CD4-positive, alpha-beta T cell (primary cell): ENCODE measurements around the gene AGMO. TPM values are rescaled to one million over a fixed set of nuclear protein-coding genes. Genes with fewer than 3 reads are reported as not detected.

Experiments
- ATAC-seq: fragments of 200-7000 bp; cut with Tn5 transposase; one replicate; pipeline ENCODE4 v1.10.0; 2022; ENCODE audit warnings: mild to moderate bottlenecking; ENCODE audit not compliant: poor library complexity
- CTCF ChIA-PET: fragments of 350-600 bp; sonication (Branson Sonifier 250); formaldehyde crosslinking; loops from one replicate; lab custom pipeline; 2021; ENCODE audit warnings: antibody characterized with exemption, inconsistent platforms; lab: Charles Lee
- POLR2A ChIA-PET: fragments of 350-600 bp; sonication (Branson Sonifier 250); formaldehyde crosslinking; loops from one replicate; lab custom pipeline; 2021; ENCODE audit warnings: antibody characterized with exemption, inconsistent platforms; lab: Charles Lee
- DNase-seq, 14 experiments: peaks; one replicate each; pipeline ENCODE4 v3.0.0-alpha.2; 2013 to 2020; ENCODE audit warnings: mixed read lengths in 2 of 14
- H3K27ac ChIP-seq, 2 donors: one replicate each; pipeline versions ENCODE4 v1.5.1 to v1.7.0; 2013; ENCODE audit warnings: low read length in 2 of 2, low read depth in 1 of 2, mild to moderate bottlenecking in 1 of 2
- H3K27me3 ChIP-seq, 2 experiments: 1 replicate in 1 of 2; 2 replicates in 1 of 2; pipeline versions ENCODE4 v1.6.1 to v1.7.0; 2013; ENCODE audit warnings: low read length in 2 of 2, control low read depth in 1 of 2, mild to moderate bottlenecking in 1 of 2, moderate library complexity in 1 of 2; ENCODE audit not compliant: insufficient read depth in 2 of 2, control insufficient read depth in 1 of 2
- H3K36me3 ChIP-seq: one replicate; pipeline ENCODE4 v1.6.1; 2013; ENCODE audit warnings: low read length, control low read depth; ENCODE audit not compliant: insufficient read depth
- H3K4me1 ChIP-seq: one replicate; pipeline ENCODE4 v1.6.1; 2013; ENCODE audit warnings: low read length, control low read depth; ENCODE audit not compliant: insufficient read depth
- H3K4me3 ChIP-seq: one replicate; pipeline ENCODE4 v1.5.1; 2013; ENCODE audit warnings: mild to moderate bottlenecking, low read length, moderate library complexity
- H3K9me3 ChIP-seq, 2 experiments: 1 replicate in 1 of 2; 2 replicates in 1 of 2; pipeline versions ENCODE4 v1.6.1 to v1.7.0; 2013; ENCODE audit warnings: low read length in 2 of 2, mild to moderate bottlenecking in 2 of 2, control low read depth in 1 of 2, moderate library complexity in 1 of 2; ENCODE audit not compliant: control insufficient read depth in 1 of 2, insufficient read depth in 1 of 2
- H3K27ac Mint-ChIP-seq: one replicate; pipeline ENCODE4 v1.8.0; 2020; ENCODE audit warnings: mixed read lengths
- H3K27me3 Mint-ChIP-seq: one replicate; pipeline ENCODE4 v1.8.0; 2021; ENCODE audit warnings: mixed read lengths
- H3K36me3 Mint-ChIP-seq: one replicate; pipeline ENCODE4 v1.8.0; 2021; ENCODE audit warnings: low read depth, mixed read lengths
- H3K4me1 Mint-ChIP-seq: one replicate; pipeline ENCODE4 v1.8.0; 2021; ENCODE audit warnings: low read depth, mixed read lengths
- H3K4me3 Mint-ChIP-seq: one replicate; pipeline ENCODE4 v1.8.0; 2020; ENCODE audit warnings: mild to moderate bottlenecking, mixed read lengths
- H3K9me3 Mint-ChIP-seq: one replicate; pipeline ENCODE4 v1.8.0; 2020; ENCODE audit warnings: mixed read lengths
- CTCF ChIP-seq: fragments of 200-600 bp; IDR thresholded peaks from one replicate; pipeline ENCODE4 v1.8.0; 2022; ENCODE audit warnings: antibody characterized with exemption, mild to moderate bottlenecking
- intact Hi-C, 2 experiments: fragments of 100-400 bp; cut with DNase I in 1 of 2; cut with micrococcal nuclease in 1 of 2; formaldehyde crosslinking; loops; one replicate each; pipeline versions ENCODE4 v1.15.1 to v1.9.0; 2023 to 2025; cut with DNase I, micrococcal nuclease
- total RNA-seq, 174 experiments: library from RNA in 2 of 174; stranded (reverse) in 2 of 174; gene quantifications; one replicate each; pipeline ENCODE4 v1.2.3 and lab custom pipeline; 2021 to 2026

AGMO gene
- total RNA-seq, 2 experiments from 2014 or later: not detected

- Histone ChIP-seq H3K27me3 (no peaks in the 10 kb centered on the region), H3K4me1 (no peaks in the 10 kb centered on the region), H3K4me3 (no peak overlapping the region), H3K36me3 (no peaks in the 10 kb centered on the region), H3K9me3 (peaks cover 0 to 3% of the 10 kb centered on the region in 2 experiments), H3K27ac (no peak overlapping the region)
- ATAC-seq (no peak), DNase-seq (no peak)
- no peak overlapping the region for H3K27ac Mint-ChIP-seq
- intact Hi-C loops: no loop called here
- TF ChIP-seq CTCF: no peak
- H3K36me3 Mint-ChIP-seq: no peaks in the 10 kb centered on the region
- CTCF ChIA-PET: no interaction called here
- H3K4me1 Mint-ChIP-seq: no peaks in the 10 kb centered on the region
- H3K27me3 Mint-ChIP-seq: no peaks in the 10 kb centered on the region
- peaks cover 10% of the 10 kb centered on the region for H3K9me3 Mint-ChIP-seq
- POLR2A ChIA-PET: no interaction called here
- no peak overlapping the region for H3K4me3 Mint-ChIP-seq
Observed at GRCh38 chr7:15571301-15571878, 9.6 kb upstream of the AGMO start.

- ChIA-PET POLR2A (no interaction called here), CTCF (no interaction called here)
- H3K4me3 Mint-ChIP-seq: no peak overlapping the region
- no peaks in the 10 kb centered on the region for H3K36me3 Mint-ChIP-seq
- no peaks in the 10 kb centered on the region for H3K4me1 Mint-ChIP-seq
- Histone ChIP-seq H3K4me1 (no peaks in the 10 kb centered on the region), H3K4me3 (no peak overlapping the region), H3K27me3 (no peaks in the 10 kb centered on the region), H3K36me3 (no peaks in the 10 kb centered on the region), H3K27ac (no peak overlapping the region), H3K9me3 (no peaks in the 10 kb centered on the region)
- no peak for ATAC-seq
- H3K27me3 Mint-ChIP-seq: no peaks in the 10 kb centered on the region
- peaks cover 8% of the 10 kb centered on the region for H3K9me3 Mint-ChIP-seq
- H3K27ac Mint-ChIP-seq: no peak overlapping the region
- no peak for TF ChIP-seq CTCF
- no peak for DNase-seq
- intact Hi-C loops: no loop called here
Observed at GRCh38 chr7:15567652-15568051, 5.8 kb upstream of the AGMO start.

GRCh38 chr7:15567036-15567435, 5.2 kb upstream of the AGMO start:
- ATAC-seq: no peak
- Histone ChIP-seq H3K4me3 (no peak overlapping the region), H3K27ac (no peak overlapping the region), H3K36me3 (no peaks in the 10 kb centered on the region), H3K27me3 (no peaks in the 10 kb centered on the region), H3K9me3 (no peaks in the 10 kb centered on the region), H3K4me1 (no peaks in the 10 kb centered on the region)
- DNase-seq: no peak
- CTCF ChIA-PET: interaction anchor here (0.6 kb wide), 1 partner anchor 381 kb away, joined by 4 read pairs; no protein-coding TSS in a partner anchor
- H3K36me3 Mint-ChIP-seq: no peaks in the 10 kb centered on the region
- no peak overlapping the region for H3K4me3 Mint-ChIP-seq
- H3K9me3 Mint-ChIP-seq: peaks cover 8% of the 10 kb centered on the region
- POLR2A ChIA-PET: no interaction called here
- no peaks in the 10 kb centered on the region for H3K27me3 Mint-ChIP-seq
- intact Hi-C loops: no loop called here
- no peak overlapping the region for H3K27ac Mint-ChIP-seq
- no peak for TF ChIP-seq CTCF
- H3K4me1 Mint-ChIP-seq: no peaks in the 10 kb centered on the region
